ENCODE results near the gene TRIM14. TPM values are rescaled to one million over a fixed set of nuclear protein-coding genes. Genes with fewer than 3 reads are reported as not detected.

TRIM14 gene
- total and polyA plus RNA-seq, 10 of the 15 experiments (the other 5 are each of a cell fraction or from before 2014, with no cell fraction given): 8.6 to 53.3 (median 35.7) TPM

DNA sequence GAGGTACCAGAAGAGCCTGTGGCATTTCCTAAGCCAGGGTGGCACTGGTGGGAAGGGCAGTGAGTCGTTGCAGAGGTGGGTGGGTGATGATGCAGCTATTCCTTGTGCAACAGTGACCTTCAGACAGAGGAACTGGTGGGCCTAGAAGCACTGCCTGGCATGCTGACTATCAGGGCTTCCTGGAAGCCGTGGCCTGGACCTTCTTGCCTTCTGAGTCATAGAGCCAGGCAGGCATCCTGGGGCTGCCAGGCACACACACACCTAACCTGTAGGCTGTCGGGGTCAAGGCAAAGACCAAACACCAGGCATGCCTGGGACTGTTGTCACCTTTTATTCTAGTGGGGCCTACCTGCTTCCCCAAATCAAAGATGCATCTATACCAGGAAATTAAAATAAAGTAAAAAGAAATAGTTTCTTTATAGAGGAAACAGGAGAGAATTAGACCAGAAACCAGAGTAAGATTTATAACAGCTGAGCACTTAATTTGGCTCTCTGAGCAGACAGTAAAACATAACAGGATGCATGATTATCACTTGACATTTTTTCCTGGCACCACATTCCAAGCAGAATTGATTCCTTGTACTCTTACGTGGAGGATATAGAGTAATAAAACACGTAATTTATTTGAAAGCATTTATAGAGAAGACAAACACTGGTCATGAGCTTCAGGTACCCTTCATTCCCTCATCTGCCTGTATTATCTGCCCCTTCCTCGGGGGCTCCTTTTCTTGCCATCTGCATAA lies 37.4 kb downstream of the TRIM14 start:
- H4K20me1 ChIP-seq (ENCODE audit: control insufficient read depth, insufficient read depth): no peaks in the 10 kb centered on the region
- H3K4me2 ChIP-seq (ENCODE audit: control insufficient read depth, insufficient read depth): no peak overlapping the region
- no TSS peak for BruUV-seq (replicated peaks)
- intact Hi-C loops (cut with micrococcal nuclease; ENCODE audit: unreplicated experiment) (no loop called here), in situ Hi-C loops (cut with MboI) (no loop called here)
- ATAC-seq (no peak), FAIRE-seq (no peak), DNase-seq (ENCODE audit: low read depth, low spot score) (no peak)
- H3K4me1 ChIP-seq (ENCODE audit: control insufficient read depth, insufficient read depth, low read length): no peaks in the 10 kb centered on the region
- H3K27ac ChIP-seq (ENCODE audit: control insufficient read depth, insufficient read depth): no peak overlapping the region
- H3K27me3 ChIP-seq (replicated peaks in 1 of 2; ENCODE audit: control insufficient read depth in 2 of 2, insufficient read depth in 2 of 2, low read length in 1 of 2): no peaks in the 10 kb centered on the region
- H3K79me2 ChIP-seq (ENCODE audit: control insufficient read depth, insufficient read depth, low read length): no peaks in the 10 kb centered on the region
- no peak overlapping the region for H3K9ac ChIP-seq (ENCODE audit: control insufficient read depth, insufficient read depth, low read length)
- H3K36me3 ChIP-seq (ENCODE audit: control insufficient read depth in 2 of 2, insufficient read depth in 2 of 2, low read length in 1 of 2): peaks cover 24 to 45% of the 10 kb centered on the region in 2 experiments
- SMC1A ChIA-PET (ENCODE audit: uncharacterized antibody, unreplicated experiment): interaction anchor here (0.7 to 1.5 kb wide), 2 partner anchors 16 to 27 kb away, joined by 3 read pairs; no protein-coding TSS in a partner anchor
- POLR2A ChIA-PET: interaction anchor here (0.7 kb wide), 1 partner anchor 159 kb away, joined by 8 read pairs; the partner anchor contains the start of gene TRMO
- RAD21 ChIA-PET (ENCODE audit: unreplicated experiment): no interaction called here
- H3K9me3 ChIP-seq (replicated peaks; ENCODE audit: control insufficient read depth, insufficient read depth, low read length): no peaks in the 10 kb centered on the region
- TF ChIP-seq CHD1 (IDR thresholded peaks at IDR 0.05; ENCODE audit: low read depth, low read length): no peak
- TF ChIP-seq MEF2B (IDR thresholded peaks at IDR 0.05; ENCODE audit: partially characterized antibody, poor library complexity, severe bottlenecking): no peak
- TF ChIP-seq, protein P1, sequence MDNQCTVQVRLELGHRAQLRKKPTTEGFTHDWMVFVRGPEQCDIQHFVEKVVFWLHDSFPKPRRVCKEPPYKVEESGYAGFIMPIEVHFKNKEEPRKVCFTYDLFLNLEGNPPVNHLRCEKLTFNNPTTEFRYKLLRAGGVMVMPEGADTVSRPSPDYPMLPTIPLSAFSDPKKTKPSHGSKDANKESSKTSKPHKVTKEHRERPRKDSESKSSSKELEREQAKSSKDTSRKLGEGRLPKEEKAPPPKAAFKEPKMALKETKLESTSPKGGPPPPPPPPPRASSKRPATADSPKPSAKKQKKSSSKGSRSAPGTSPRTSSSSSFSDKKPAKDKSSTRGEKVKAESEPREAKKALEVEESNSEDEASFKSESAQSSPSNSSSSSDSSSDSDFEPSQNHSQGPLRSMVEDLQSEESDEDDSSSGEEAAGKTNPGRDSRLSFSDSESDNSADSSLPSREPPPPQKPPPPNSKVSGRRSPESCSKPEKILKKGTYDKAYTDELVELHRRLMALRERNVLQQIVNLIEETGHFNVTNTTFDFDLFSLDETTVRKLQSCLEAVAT (IDR thresholded peaks at IDR 0.05): no peak
- TF ChIP-seq, protein P2, sequence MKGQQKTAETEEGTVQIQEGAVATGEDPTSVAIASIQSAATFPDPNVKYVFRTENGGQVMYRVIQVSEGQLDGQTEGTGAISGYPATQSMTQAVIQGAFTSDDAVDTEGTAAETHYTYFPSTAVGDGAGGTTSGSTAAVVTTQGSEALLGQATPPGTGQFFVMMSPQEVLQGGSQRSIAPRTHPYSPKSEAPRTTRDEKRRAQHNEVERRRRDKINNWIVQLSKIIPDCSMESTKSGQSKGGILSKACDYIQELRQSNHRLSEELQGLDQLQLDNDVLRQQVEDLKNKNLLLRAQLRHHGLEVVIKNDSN (IDR thresholded peaks at IDR 0.05; ENCODE audit: borderline replicate concordance, extremely low read length, insufficient read depth, low read depth, low read length): no peak
- TF ChIP-seq SREBF2 (IDR thresholded peaks at IDR 0.05; ENCODE audit: low read length): no peak
- TF ChIP-seq HSF1 (IDR thresholded peaks at IDR 0.05; ENCODE audit: low read depth, low read length): no peak
- TF ChIP-seq, protein P3, sequence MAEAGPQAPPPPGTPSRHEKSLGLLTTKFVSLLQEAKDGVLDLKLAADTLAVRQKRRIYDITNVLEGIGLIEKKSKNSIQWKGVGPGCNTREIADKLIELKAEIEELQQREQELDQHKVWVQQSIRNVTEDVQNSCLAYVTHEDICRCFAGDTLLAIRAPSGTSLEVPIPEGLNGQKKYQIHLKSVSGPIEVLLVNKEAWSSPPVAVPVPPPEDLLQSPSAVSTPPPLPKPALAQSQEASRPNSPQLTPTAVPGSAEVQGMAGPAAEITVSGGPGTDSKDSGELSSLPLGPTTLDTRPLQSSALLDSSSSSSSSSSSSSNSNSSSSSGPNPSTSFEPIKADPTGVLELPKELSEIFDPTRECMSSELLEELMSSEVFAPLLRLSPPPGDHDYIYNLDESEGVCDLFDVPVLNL (IDR thresholded peaks at IDR 0.05; ENCODE audit: low read depth, low read length): no peak
- TF ChIP-seq ZBTB33 (IDR thresholded peaks at IDR 0.05): no peak
- no peak overlapping the region for H3K4me3 ChIP-seq
- WGBS (ENCODE audit: insufficient coverage, insufficient replicate concordance, low lambda C conversion rate, missing lambda C conversion rate): 64% methylated on average over 6 of the region's 6 CpGs
- H2AFZ ChIP-seq (ENCODE audit: control insufficient read depth, low read depth, low read length): no peak overlapping the region
- CTCF ChIA-PET: interaction anchor here (1.5 kb wide), 1 partner anchor 42 kb away, joined by 4 read pairs; no protein-coding TSS in a partner anchor
